Endodermal cell (in vitro differentiated cells): ENCODE data around the gene CACNA1D. TPM values are rescaled to one million over a fixed set of nuclear protein-coding genes. Genes with fewer than 3 reads are reported as not detected.

Experiments
- DNase-seq: peaks from one replicate; pipeline ENCODE4 v3.0.0-alpha.2; 2017
- H3K27ac ChIP-seq: 2 replicates; pipeline ENCODE4 v1.5.1; 2013; ENCODE audit warnings: mild to moderate bottlenecking, low read depth, low read length, moderate library complexity
- H3K27me3 ChIP-seq: 2 replicates; pipeline ENCODE4 v1.6.1; 2013; ENCODE audit warnings: mild to moderate bottlenecking, low read length, moderate library complexity; ENCODE audit not compliant: insufficient read depth, control insufficient read depth, poor library complexity, severe bottlenecking
- H3K36me3 ChIP-seq: 2 replicates; pipeline ENCODE4 v1.7.0; 2013; ENCODE audit warnings: mild to moderate bottlenecking, low read length, moderate library complexity; ENCODE audit not compliant: control insufficient read depth, insufficient read depth
- H3K4me1 ChIP-seq: one replicate; pipeline ENCODE4 v1.7.0; 2013; ENCODE audit warnings: low read length; ENCODE audit not compliant: control insufficient read depth, insufficient read depth
- H3K4me3 ChIP-seq: 2 replicates; pipeline ENCODE4 v1.5.1; 2013; ENCODE audit warnings: mild to moderate bottlenecking, low read length, moderate library complexity
- H3K9ac ChIP-seq: 2 replicates; pipeline ENCODE4 v1.6.1; 2013; ENCODE audit warnings: mild to moderate bottlenecking, low read length, moderate library complexity; ENCODE audit not compliant: poor library complexity, severe bottlenecking; ENCODE audit errors: extremely low read depth
- H3K9me3 ChIP-seq: 2 replicates; pipeline ENCODE4 v1.6.1; 2013; ENCODE audit warnings: mild to moderate bottlenecking, low read length, moderate library complexity; ENCODE audit not compliant: control insufficient read depth
- H3K27ac Mint-ChIP-seq: 2 replicates; pipeline ENCODE4 v1.8.0; 2020; ENCODE audit warnings: mixed read lengths
- H3K27me3 Mint-ChIP-seq: 2 replicates; pipeline ENCODE4 v1.8.0; 2021; ENCODE audit warnings: mild to moderate bottlenecking, mixed read lengths; ENCODE audit not compliant: insufficient read depth
- H3K36me3 Mint-ChIP-seq: 2 replicates; pipeline ENCODE4 v1.8.0; 2020; ENCODE audit warnings: low read depth, mixed read lengths
- H3K4me1 Mint-ChIP-seq: 2 replicates; pipeline ENCODE4 v1.8.0; 2020; ENCODE audit warnings: mixed read lengths
- H3K4me3 Mint-ChIP-seq: 2 replicates; pipeline ENCODE4 v1.8.0; 2020; ENCODE audit warnings: mild to moderate bottlenecking, moderate library complexity, mixed read lengths
- H3K9me3 Mint-ChIP-seq: 2 replicates; pipeline ENCODE4 v1.8.0; 2020; ENCODE audit warnings: mild to moderate bottlenecking, mixed read lengths
- CTCF ChIP-seq: fragments of 200-600 bp; sonication (generic); conservative IDR thresholded peaks from 2 replicates; pipeline ENCODE4 v1.5.0; 2021; ENCODE audit warnings: antibody characterized with exemption, mild to moderate bottlenecking
- WGBS, 2 experiments: methylation state at CpG; one replicate each; pipeline versions ENCODE4 v1.1.5 to v1.1.7; 2013; ENCODE audit warnings: missing lambda C conversion rate in 2 of 2, mixed read lengths in 1 of 2; ENCODE audit not compliant: insufficient coverage in 1 of 2, insufficient read length in 1 of 2; 5-methylcytosine and 5-hydroxymethylcytosine counted together
- total RNA-seq, 2 donors: library from RNA; stranded (reverse); fragmentation: NEBNext Ultra II Directional in 1 of 2; extraction: Animal tissue kit (Norgen Biotek cat#: 25700) in 1 of 2; gene quantifications; 2 replicates in 1 of 2; 3 replicates in 1 of 2; pipeline ENCODE4 v1.2.1, GENCODE V29; 2021

CACNA1D gene
- total RNA-seq, 2 donors from 2014 or later, result 2.2 to 3.8 TPM

GRCh38 chr3:53836084-53836872 lies 341.9 kb downstream of the CACNA1D start:
- H3K4me3 ChIP-seq, result no peak overlapping the region
- DNase-seq, result peak; percentile 26
- no peak for TF ChIP-seq CTCF
- WGBS, 2 experiments, result 94% methylated on average over 9 of the region's 9 CpGs; no CpG with 5 or more reads in 1 of the 2 experiments
- H3K27ac ChIP-seq, result no peak overlapping the region
- H3K27ac Mint-ChIP-seq, result no peak overlapping the region
- H3K9ac ChIP-seq, result no peak overlapping the region
- H3K4me3 Mint-ChIP-seq, result no peak overlapping the region
- H3K4me1 Mint-ChIP-seq, result peaks cover 1% of the 10 kb centered on the region
- H3K36me3 Mint-ChIP-seq, result peaks cover 27% of the 10 kb centered on the region
- no peaks in the 10 kb centered on the region for H3K9me3 Mint-ChIP-seq
- H3K9me3 ChIP-seq, result no peaks in the 10 kb centered on the region
- no peaks in the 10 kb centered on the region for H3K27me3 Mint-ChIP-seq
- no peaks in the 10 kb centered on the region for H3K27me3 ChIP-seq
- no peaks in the 10 kb centered on the region for H3K4me1 ChIP-seq
- peaks cover 6% of the 10 kb centered on the region for H3K36me3 ChIP-seq

- no peaks in the 10 kb centered on the region for H3K27me3 Mint-ChIP-seq
- no peaks in the 10 kb centered on the region for H3K4me1 ChIP-seq
- H3K9me3 Mint-ChIP-seq, result no peaks in the 10 kb centered on the region
- DNase-seq, result no peak
- no peaks in the 10 kb centered on the region for H3K9me3 ChIP-seq
- peaks cover 25% of the 10 kb centered on the region for H3K36me3 Mint-ChIP-seq
- H3K4me3 ChIP-seq, result no peak overlapping the region
- H3K36me3 ChIP-seq, result peaks cover 6% of the 10 kb centered on the region
- H3K4me3 Mint-ChIP-seq, result no peak overlapping the region
- H3K9ac ChIP-seq, result no peak overlapping the region
- no peak overlapping the region for H3K27ac Mint-ChIP-seq
- no peak for TF ChIP-seq CTCF
- H3K27ac ChIP-seq, result no peak overlapping the region
- H3K27me3 ChIP-seq, result no peaks in the 10 kb centered on the region
- peaks cover 8% of the 10 kb centered on the region for H3K4me1 Mint-ChIP-seq
- WGBS, 2 experiments, result 94 to 96% methylated on average over 7 to 10 of the region's 10 CpGs
These were observed 342.9 kb downstream of the CACNA1D start for GRCh38 chr3:53837331-53837730.

- H3K4me1 ChIP-seq, result peaks cover 17% of the 10 kb centered on the region
- no peaks in the 10 kb centered on the region for H3K9me3 ChIP-seq
- no peak overlapping the region for H3K27ac ChIP-seq
- H3K9me3 Mint-ChIP-seq, result no peaks in the 10 kb centered on the region
- no peak overlapping the region for H3K9ac ChIP-seq
- no peak overlapping the region for H3K4me3 Mint-ChIP-seq
- H3K36me3 Mint-ChIP-seq, result peaks cover 14% of the 10 kb centered on the region
- H3K4me1 Mint-ChIP-seq, result peaks cover 39% of the 10 kb centered on the region
- no peak overlapping the region for H3K4me3 ChIP-seq
- WGBS, 2 experiments, result 96% methylated on average over 4 to 5 of the region's 5 CpGs
- TF ChIP-seq CTCF, result peak; percentile 60
- peaks cover 6% of the 10 kb centered on the region for H3K36me3 ChIP-seq
- DNase-seq, result no peak
- H3K27ac Mint-ChIP-seq, result no peak overlapping the region
- H3K27me3 ChIP-seq, result no peaks in the 10 kb centered on the region
- no peaks in the 10 kb centered on the region for H3K27me3 Mint-ChIP-seq
These were observed 346.9 kb downstream of the CACNA1D start for GRCh38 chr3:53841296-53841695.
